HG03469 (cell line): ENCODE results near the gene NEU2.

Experiments used
- ATAC-seq: cut with Tn5 transposase; IDR thresholded peaks from one replicate; pipeline ENCODE4 v1.9.1; 2021; ENCODE audit warnings: mild to moderate bottlenecking, moderate library complexity, moderate number of reproducible peaks; ENCODE audit not compliant: unreplicated experiment

The NEU2 gene

GRCh38 chr2:233074106-233074505 is 41.6 kb downstream of the NEU2 start:
- ATAC-seq, result no peak

- ATAC-seq, result no peak
These were observed 42.9 kb downstream of the NEU2 start for GRCh38 chr2:233075141-233075965.

- ATAC-seq, result peak; percentile 41
These were observed 43.5 kb downstream of the NEU2 start for GRCh38 chr2:233075966-233076339.

GRCh38 chr2:233076749-233077148 is 44.3 kb downstream of the NEU2 start:
- ATAC-seq, result no peak

- peak; percentile 23 for ATAC-seq
These were observed 47.0 kb downstream of the NEU2 start for GRCh38 chr2:233079473-233079877.

GRCh38 chr2:233079953-233080835 is 47.7 kb downstream of the NEU2 start:
- no peak for ATAC-seq

- ATAC-seq, result no peak
These were observed 48.4 kb downstream of the NEU2 start for GRCh38 chr2:233080836-233081229.

GRCh38 chr2:233081232-233081730 is 48.8 kb downstream of the NEU2 start:
- no peak for ATAC-seq

- ATAC-seq, result no peak
These were observed 49.3 kb downstream of the NEU2 start for GRCh38 chr2:233081731-233082221.

GRCh38 chr2:233082222-233082930 is 49.9 kb downstream of the NEU2 start:
- ATAC-seq, result peak; percentile 41

- ATAC-seq, result no peak
These were observed 50.7 kb downstream of the NEU2 start for GRCh38 chr2:233082931-233083755.

- no peak for ATAC-seq
These were observed 51.3 kb downstream of the NEU2 start for GRCh38 chr2:233083782-233084181.

GRCh38 chr2:233084488-233084887 is 52.0 kb downstream of the NEU2 start:
- ATAC-seq, result no peak
